HG03354 (cell line): ENCODE results near the gene DNASE1.

Source experiments
- ATAC-seq: cut with Tn5 transposase; IDR thresholded peaks from one replicate; pipeline ENCODE4 v1.9.1; 2021; ENCODE audit warnings: mild to moderate bottlenecking; ENCODE audit not compliant: unreplicated experiment, poor library complexity, severe bottlenecking

Gene DNASE1

GRCh38 chr16:3661311-3661710, 6.8 kb downstream of the DNASE1 start:
- ATAC-seq: no peak

GRCh38 chr16:3661922-3662321, 7.4 kb downstream of the DNASE1 start:
- ATAC-seq: no peak

GRCh38 chr16:3662601-3663000, 8.1 kb downstream of the DNASE1 start:
- no peak for ATAC-seq

GRCh38 chr16:3664187-3664896, 9.9 kb downstream of the DNASE1 start:
- ATAC-seq: no peak

GRCh38 chr16:3665508-3665907, 11.0 kb downstream of the DNASE1 start:
- ATAC-seq: no peak

- no peak for ATAC-seq
Measured at GRCh38 chr16:3668626-3669025, 14.1 kb downstream of the DNASE1 start.

- no peak for ATAC-seq
Measured at GRCh38 chr16:3669082-3669481, 14.6 kb downstream of the DNASE1 start.

- no peak for ATAC-seq
Measured at GRCh38 chr16:3670711-3671110, 16.2 kb downstream of the DNASE1 start.

- ATAC-seq: no peak
Measured at GRCh38 chr16:3671424-3671823, 16.9 kb downstream of the DNASE1 start.

GRCh38 chr16:3672571-3673041, 18.1 kb downstream of the DNASE1 start:
- ATAC-seq: no peak

- no peak for ATAC-seq
Measured at GRCh38 chr16:3673201-3673600, 18.7 kb downstream of the DNASE1 start.

- ATAC-seq: no peak
Measured at GRCh38 chr16:3673676-3674377, 19.3 kb downstream of the DNASE1 start.

- no peak for ATAC-seq
Measured at GRCh38 chr16:3674513-3675295, 20.2 kb downstream of the DNASE1 start.

GRCh38 chr16:3675601-3676130, 21.2 kb downstream of the DNASE1 start:
- no peak for ATAC-seq

GRCh38 chr16:3677994-3678393, 23.5 kb downstream of the DNASE1 start:
- no peak for ATAC-seq

- no peak for ATAC-seq
Measured at GRCh38 chr16:3681206-3681605, 26.7 kb downstream of the DNASE1 start.

- ATAC-seq: no peak
Measured at GRCh38 chr16:3687021-3687420, 32.5 kb downstream of the DNASE1 start.

GRCh38 chr16:3687792-3688191, 33.3 kb downstream of the DNASE1 start:
- no peak for ATAC-seq

- no peak for ATAC-seq
Measured at GRCh38 chr16:3689731-3690130, 35.2 kb downstream of the DNASE1 start.

- peak; percentile 72 for ATAC-seq
Measured at GRCh38 chr16:3690470-3690928, 36.0 kb downstream of the DNASE1 start.
